WTC11 (cell line): ENCODE results near the gene FAM110C. TPM values are rescaled to one million over a fixed set of nuclear protein-coding genes. Genes with fewer than 3 reads are reported as not detected.

ENCODE experiments used
- ATAC-seq: fragments of 200-7000 bp; cut with Tn5 transposase; 2 replicates; pipeline ENCODE4 v1.10.0; 2021; ENCODE audit warnings: mild to moderate bottlenecking, moderate library complexity
- Bru-seq: library from RNA; stranded (reverse); fragments of 400-500 nt; gene quantifications from one replicate; lab custom pipeline; 2021; lab: Mats Ljungman, UMichigan
- CTCF ChIA-PET: fragments of 300-600 bp; sonication (Branson Sonifier 250); formaldehyde crosslinking; loops from one replicate; lab custom pipeline; 2021; ENCODE audit warnings: antibody characterized with exemption; lab: Charles Lee
- POLR2A ChIA-PET: fragments of 350-600 bp; sonication (Branson Sonifier 250); formaldehyde crosslinking; loops from one replicate; lab custom pipeline; 2021; ENCODE audit warnings: antibody characterized with exemption; lab: Charles Lee
- DNase-seq: peaks from one replicate; pipeline ENCODE4 v3.0.0; 2021; ENCODE audit warnings: low spot score
- H3K27ac Mint-ChIP-seq: 2 replicates; pipeline ENCODE4 v1.8.0; 2021; ENCODE audit warnings: mixed read lengths
- H3K27me3 Mint-ChIP-seq: 2 replicates; pipeline ENCODE4 v1.8.0; 2021; ENCODE audit warnings: low read depth, mild to moderate bottlenecking, moderate library complexity, mixed read lengths
- H3K36me3 Mint-ChIP-seq: 2 replicates; pipeline ENCODE4 v1.8.0; 2021; ENCODE audit warnings: mixed read lengths
- H3K4me1 Mint-ChIP-seq: 2 replicates; pipeline ENCODE4 v1.8.0; 2022; ENCODE audit warnings: mixed read lengths
- H3K4me3 Mint-ChIP-seq: 2 replicates; pipeline ENCODE4 v1.8.0; 2021; ENCODE audit warnings: mild to moderate bottlenecking, moderate library complexity, mixed read lengths
- H3K9me3 Mint-ChIP-seq: 2 replicates; pipeline ENCODE4 v1.8.0; 2021; ENCODE audit warnings: mixed read lengths
- ATF1 ChIP-seq: sonication (generic); formaldehyde crosslinking; IDR thresholded peaks from 2 replicates; pipeline ENCODE4 v1.8.1; 2023; ENCODE audit warnings: mild to moderate bottlenecking, moderate library complexity, missing genetic modification reagents
- ATF6 ChIP-seq: sonication (generic); formaldehyde crosslinking; IDR thresholded peaks from 2 replicates; pipeline ENCODE4 v1.8.1; 2023; ENCODE audit warnings: mild to moderate bottlenecking, missing genetic modification reagents
- CDX4 ChIP-seq: fragments of 250-450 bp; sonication (Bioruptor Pico); IDR thresholded peaks from 2 replicates; pipeline ENCODE4 v1.9.0; 2021; ENCODE audit warnings: moderate library complexity, mild to moderate bottlenecking, inconsistent platforms, borderline replicate concordance
- CREB1 ChIP-seq: sonication (generic); formaldehyde crosslinking; IDR thresholded peaks from 2 replicates; pipeline ENCODE4 v1.8.0; 2023; ENCODE audit warnings: mild to moderate bottlenecking, missing genetic modification reagents
- CREM ChIP-seq: sonication (generic); formaldehyde crosslinking; IDR thresholded peaks from 2 replicates; pipeline ENCODE4 v1.8.1; 2022; ENCODE audit warnings: mild to moderate bottlenecking, missing genetic modification reagents, moderate library complexity
- E2F4 ChIP-seq: sonication (generic); formaldehyde crosslinking; IDR thresholded peaks from 2 replicates; pipeline ENCODE4 v1.8.1; 2022; ENCODE audit warnings: low read depth, mild to moderate bottlenecking, moderate library complexity, missing genetic modification reagents, borderline replicate concordance
- E2F5 ChIP-seq: sonication (generic); formaldehyde crosslinking; IDR thresholded peaks from 2 replicates; pipeline ENCODE4 v1.8.1; 2022; ENCODE audit warnings: mild to moderate bottlenecking, moderate library complexity, missing genetic modification reagents
- EMX1 ChIP-seq: fragments of 250-450 bp; sonication (Bioruptor Pico); IDR thresholded peaks from 2 replicates; pipeline ENCODE4 v1.8.0; 2021; ENCODE audit warnings: mild to moderate bottlenecking
- ETV6 ChIP-seq: sonication (generic); formaldehyde crosslinking; IDR thresholded peaks from 2 replicates; pipeline ENCODE4 v1.8.1; 2022; ENCODE audit warnings: mild to moderate bottlenecking, missing genetic modification reagents
- FOXK1 ChIP-seq: sonication (generic); formaldehyde crosslinking; IDR thresholded peaks from 2 replicates; pipeline ENCODE4 v1.8.0; 2022; ENCODE audit warnings: mild to moderate bottlenecking, moderate library complexity, missing genetic modification reagents
- GTF2I ChIP-seq: fragments of 250-450 bp; sonication (Bioruptor Pico); conservative IDR thresholded peaks from 2 replicates; pipeline ENCODE4 v1.4.0; 2021; ENCODE audit warnings: mild to moderate bottlenecking
- IRF1 ChIP-seq: sonication (generic); formaldehyde crosslinking; IDR thresholded peaks from 2 replicates; pipeline ENCODE4 v1.8.0; 2023; ENCODE audit warnings: missing genetic modification reagents
- JUN ChIP-seq: sonication (generic); formaldehyde crosslinking; IDR thresholded peaks from 2 replicates; pipeline ENCODE4 v1.8.0; 2023; ENCODE audit warnings: mild to moderate bottlenecking, missing genetic modification reagents
- MAX ChIP-seq: sonication (generic); formaldehyde crosslinking; IDR thresholded peaks from 2 replicates; pipeline ENCODE4 v1.8.0; 2022; ENCODE audit warnings: mild to moderate bottlenecking, missing genetic modification reagents
- MYBL2 ChIP-seq: sonication (generic); formaldehyde crosslinking; IDR thresholded peaks from 2 replicates; pipeline ENCODE4 v1.8.1; 2023; ENCODE audit warnings: mild to moderate bottlenecking, moderate library complexity, missing genetic modification reagents
- NFE2L1 ChIP-seq: sonication (generic); formaldehyde crosslinking; IDR thresholded peaks from 2 replicates; pipeline ENCODE4 v1.8.1; 2023; ENCODE audit warnings: missing genetic modification reagents
- NFYB ChIP-seq: sonication (generic); formaldehyde crosslinking; conservative IDR thresholded peaks from 2 replicates; pipeline ENCODE4 v1.8.0; 2022; ENCODE audit warnings: low read depth, missing genetic modification reagents
- RELA ChIP-seq: sonication (generic); formaldehyde crosslinking; IDR thresholded peaks from 2 replicates; pipeline ENCODE4 v1.8.1; 2022; ENCODE audit warnings: missing genetic modification reagents, mild to moderate bottlenecking, borderline replicate concordance
- SMAD3 ChIP-seq: sonication (generic); formaldehyde crosslinking; IDR thresholded peaks from 2 replicates; pipeline ENCODE4 v1.8.0; 2022; ENCODE audit warnings: missing genetic modification reagents, mild to moderate bottlenecking, borderline replicate concordance
- SMAD4 ChIP-seq: sonication (generic); formaldehyde crosslinking; IDR thresholded peaks from 2 replicates; pipeline ENCODE4 v1.8.0; 2022; ENCODE audit warnings: mild to moderate bottlenecking, missing genetic modification reagents
- SOX15 ChIP-seq: fragments of 250-450 bp; sonication (Bioruptor Pico); IDR thresholded peaks from 2 replicates; pipeline ENCODE4 v1.9.0; 2021; ENCODE audit warnings: mild to moderate bottlenecking
- SP1 ChIP-seq: sonication (generic); formaldehyde crosslinking; conservative IDR thresholded peaks from 2 replicates; pipeline ENCODE4 v1.8.1; 2022; ENCODE audit warnings: missing genetic modification reagents
- TEAD1 ChIP-seq: sonication (generic); formaldehyde crosslinking; IDR thresholded peaks from 2 replicates; pipeline ENCODE4 v1.8.0; 2022; ENCODE audit warnings: mild to moderate bottlenecking, missing genetic modification reagents
- ZBTB21 ChIP-seq: sonication (generic); formaldehyde crosslinking; IDR thresholded peaks from 2 replicates; pipeline ENCODE4 v1.8.1; 2023; ENCODE audit warnings: mild to moderate bottlenecking, missing genetic modification reagents, borderline replicate concordance
- ZBTB43 ChIP-seq: sonication (generic); formaldehyde crosslinking; IDR thresholded peaks from 2 replicates; pipeline ENCODE4 v1.8.1; 2023; ENCODE audit warnings: mild to moderate bottlenecking, missing genetic modification reagents
- ZNF416 ChIP-seq: fragments of 250-450 bp; sonication (Bioruptor Pico); IDR thresholded peaks from 2 replicates; pipeline ENCODE4 v1.9.0; 2021; ENCODE audit warnings: mild to moderate bottlenecking, inconsistent platforms
- ZNF423 ChIP-seq: fragments of 250-450 bp; sonication (Bioruptor Pico); IDR thresholded peaks from 2 replicates; pipeline ENCODE4 v2.1.2; 2022; ENCODE audit warnings: mild to moderate bottlenecking, moderate library complexity
- long read RNA-seq, 3 experiments: library from RNA in 1 of 3; library from capped mRNA in 1 of 3; library from polyadenylated mRNA in 1 of 3; unstranded in 2 of 3; stranded (forward) in 1 of 3; transcript quantifications; one replicate each; pipeline ENCODE4 v2.0.0, GENCODE V29; 2021
- total RNA-seq: library from RNA; stranded (reverse); gene quantifications from 3 replicates; pipeline ENCODE4 v1.2.3, GENCODE V29; 2021

The FAM110C gene
- total RNA-seq (6.1 to 7.7 TPM (median 7.3 TPM) in 3 replicates), Bru-seq, nascent RNA (percentile 85 among the genes with signal in this experiment)
- long read RNA-seq, experiment 1, transcript FAM110C-201 (2 exons, 3,760 nt): major isoform, 9 of 23 reads
- long read RNA-seq, experiment 1, partial matches to known transcripts: 2 of 23 reads
- long read RNA-seq, experiment 1, other reads (novel, unspliced or antisense): 11 of 23 reads
- long read RNA-seq, experiment 2, partial matches to known transcripts: 0 of 3 reads
- long read RNA-seq, experiment 2, other reads (novel, unspliced or antisense): 1 of 3 reads
- long read RNA-seq, experiment 3: 0 reads

- TF ChIP-seq MAX (peak; percentile 47; the same call in 1 of the 2 replicates), NFYB (CRISPR knock-in tag) (0 out of 2 replicates have a peak, but pooled peaks have one; percentile 9), TEAD1 (peak; percentile 50; the same call in 1 of the 2 replicates), SMAD4 (CRISPR knock-in tag) (no peak), ETV6 (CRISPR knock-in tag) (0 out of 2 replicates have a peak, but pooled peaks have one; percentile 54), CREM (CRISPR knock-in tag) (peak; percentile 36; the same call in 1 of the 2 replicates), ATF1 (CRISPR knock-in tag) (no peak), FOXK1 (CRISPR knock-in tag) (0 out of 2 replicates have a peak, but pooled peaks have one; percentile 58), IRF1 (CRISPR knock-in tag) (no peak), EMX1 (CRISPR knock-in tag) (no peak), SP1 (CRISPR knock-in tag) (peak; percentile 78), GTF2I (CRISPR knock-in tag) (no peak), CDX4 (CRISPR knock-in tag) (no peak), MYBL2 (CRISPR knock-in tag) (peak; percentile 64; the same call in 1 of the 2 replicates), NFE2L1 (CRISPR knock-in tag) (peak; percentile 39; the same call in 1 of the 2 replicates), ZBTB43 (CRISPR knock-in tag) (peak; percentile 88), ZNF423 (CRISPR knock-in tag) (0 out of 2 replicates have a peak, but pooled peaks have one; percentile 25)
- ATAC-seq (peak; percentile 56), DNase-seq (peak; percentile 71)
- CTCF ChIA-PET: interaction anchor here (0.6 to 2.5 kb wide), 8 partner anchors 16 to 96 kb away, joined by 3 to 21 read pairs (median 4); no protein-coding TSS in a partner anchor
- Mint-ChIP-seq H3K9me3 (no peaks in the 10 kb centered on the region), H3K27ac (peak within 1 kb of the TSS; percentile 85), H3K36me3 (peaks cover 10% of the 10 kb centered on the region), H3K4me3 (peak within 1 kb of the TSS; percentile 86), H3K27me3 (peaks cover 38% of the 10 kb centered on the region), H3K4me1 (peaks cover 44% of the 10 kb centered on the region)
- POLR2A ChIA-PET: interaction anchor here (0.6 to 1.0 kb wide), 2 partner anchors 8 to 11 kb away, joined by 3 read pairs; no protein-coding TSS in a partner anchor
Measured at GRCh38 chr2:46471-47345, at the start of gene FAM110C. TSS of gene FAM110C (minus strand) at chr2:46505. CDS start at chr2:46385, 120 bp downstream.

GRCh38 chr2:92326-92725 is 46.0 kb upstream of the FAM110C start:
- Mint-ChIP-seq H3K9me3 (peaks cover 25% of the 10 kb centered on the region), H3K27ac (no peak overlapping the region), H3K36me3 (peaks cover under 1% of the 10 kb centered on the region; the same call in 1 of the 2 replicates), H3K4me1 (no peaks in the 10 kb centered on the region), H3K4me3 (no peak overlapping the region), H3K27me3 (peaks cover 5% of the 10 kb centered on the region)
- ATAC-seq (no peak), DNase-seq (no peak)
- POLR2A ChIA-PET: no interaction called here
- CTCF ChIA-PET: interaction anchor here (1.3 kb wide), 1 partner anchor 50 kb away, joined by 5 read pairs; no protein-coding TSS in a partner anchor
- no peak for TF ChIP-seq ATF6 (CRISPR knock-in tag)
- TF ChIP-seq E2F4: no peak
- TF ChIP-seq ZNF416 (CRISPR knock-in tag): no peak
- no peak for TF ChIP-seq RELA
- no peak for TF ChIP-seq SMAD3 (CRISPR knock-in tag)
- TF ChIP-seq SOX15 (CRISPR knock-in tag): no peak
- TF ChIP-seq CREM (CRISPR knock-in tag): no peak
- no peak for TF ChIP-seq JUN
- no peak for TF ChIP-seq E2F5 (CRISPR knock-in tag)
- no peak for TF ChIP-seq CREB1 (CRISPR knock-in tag)
- no peak for TF ChIP-seq EMX1 (CRISPR knock-in tag)
- no peak for TF ChIP-seq ZBTB21 (CRISPR knock-in tag)
